D341Med (cell line): ENCODE data around the gene ADAP1.
A peak's percentile ranks its signal among the peaks of the same experiment; 100 is the strongest.
"Not testable (repeated sequence)": the region's sequence is repeated elsewhere in the genome, so short reads cannot be mapped to it uniquely, and the experiment has no call there.

Experiments used
- DNase-seq: peaks from one replicate; pipeline ENCODE4 v3.0.0; 2012; ENCODE audit warnings: low spot score

ADAP1 gene

DNA sequence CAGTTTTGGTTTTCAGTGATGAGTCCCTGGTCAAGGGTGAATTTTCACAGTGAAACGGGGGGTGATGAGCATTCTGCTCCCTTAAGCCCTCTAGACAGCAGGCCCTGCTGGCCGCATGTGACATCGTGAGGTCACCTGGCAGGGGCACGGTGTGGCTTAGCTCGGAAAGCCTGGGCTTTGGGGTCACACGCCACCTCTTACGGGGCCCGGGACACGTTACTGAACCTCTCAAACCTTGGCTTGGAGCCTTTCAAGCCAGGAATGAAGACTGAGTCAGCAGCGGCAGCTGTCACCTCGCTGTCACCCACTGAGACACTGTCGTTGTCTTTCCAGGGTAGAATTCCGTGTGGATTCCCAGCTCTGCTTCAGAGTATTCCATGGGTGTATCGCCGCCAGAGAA is 74.0 kb downstream of the ADAP1 start:
- DNase-seq = no peak

DNA sequence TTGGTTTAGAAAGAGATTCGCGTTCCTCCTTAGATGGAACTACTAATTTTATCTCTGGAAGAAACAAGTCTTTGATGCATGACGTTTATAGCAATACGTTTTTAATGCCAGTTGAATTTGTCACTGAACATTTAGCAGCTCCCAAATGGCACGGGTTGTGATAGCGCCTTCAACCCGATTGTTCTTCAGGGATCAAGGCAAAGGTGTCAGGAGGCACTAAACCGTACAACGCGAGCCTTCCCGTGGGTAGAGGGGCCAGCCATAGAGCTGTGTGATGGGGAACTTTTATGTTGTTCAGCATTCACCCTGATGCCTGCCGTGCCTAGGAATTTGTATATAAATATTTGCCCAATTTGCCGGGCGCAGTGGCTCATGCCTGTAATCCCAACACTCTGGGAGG is 74.8 kb downstream of the ADAP1 start:
- DNase-seq = no peak

DNA sequence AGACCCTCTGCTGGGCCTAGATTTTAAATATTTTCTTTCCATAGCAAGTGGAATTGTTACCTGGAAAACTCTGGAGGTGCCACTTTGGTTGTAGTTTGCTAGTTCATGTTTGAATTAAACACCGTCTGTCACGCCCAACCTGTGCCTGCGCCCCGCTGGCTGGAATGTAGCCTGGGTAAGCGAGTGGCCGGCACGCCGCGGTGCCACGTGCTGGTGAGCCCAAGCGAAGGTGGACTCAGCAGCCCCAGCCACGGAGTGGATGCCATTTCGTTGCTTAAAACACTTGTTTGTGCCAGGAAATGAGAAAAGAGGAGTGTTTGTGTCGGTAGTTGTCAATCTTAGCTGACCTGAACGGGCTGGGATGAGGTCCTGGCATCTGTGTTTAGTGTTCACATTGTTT is 75.4 kb downstream of the ADAP1 start:
- DNase-seq = no peak

GRCh38 chr7:877312-878232 is 76.9 kb downstream of the ADAP1 start:
- no peak for DNase-seq

DNA sequence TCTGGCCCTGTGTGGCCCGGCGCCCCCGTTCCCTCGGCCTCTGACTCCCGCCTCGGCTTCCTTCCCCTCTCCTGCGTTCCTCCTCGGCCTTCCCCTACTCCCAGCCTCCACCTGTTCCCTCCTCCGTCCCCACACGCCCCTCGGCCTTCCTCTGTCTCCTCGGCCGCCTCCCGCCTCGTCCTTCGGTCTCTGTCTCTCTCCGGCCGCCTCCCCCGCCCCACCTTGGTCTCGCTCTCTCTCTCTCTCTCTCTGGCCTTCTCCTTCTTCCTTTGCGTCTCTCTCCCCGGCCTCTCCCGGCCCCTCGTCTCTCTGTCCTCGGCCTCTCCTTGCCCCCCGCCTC is 77.5 kb downstream of the ADAP1 start:
- no peak for DNase-seq

DNA sequence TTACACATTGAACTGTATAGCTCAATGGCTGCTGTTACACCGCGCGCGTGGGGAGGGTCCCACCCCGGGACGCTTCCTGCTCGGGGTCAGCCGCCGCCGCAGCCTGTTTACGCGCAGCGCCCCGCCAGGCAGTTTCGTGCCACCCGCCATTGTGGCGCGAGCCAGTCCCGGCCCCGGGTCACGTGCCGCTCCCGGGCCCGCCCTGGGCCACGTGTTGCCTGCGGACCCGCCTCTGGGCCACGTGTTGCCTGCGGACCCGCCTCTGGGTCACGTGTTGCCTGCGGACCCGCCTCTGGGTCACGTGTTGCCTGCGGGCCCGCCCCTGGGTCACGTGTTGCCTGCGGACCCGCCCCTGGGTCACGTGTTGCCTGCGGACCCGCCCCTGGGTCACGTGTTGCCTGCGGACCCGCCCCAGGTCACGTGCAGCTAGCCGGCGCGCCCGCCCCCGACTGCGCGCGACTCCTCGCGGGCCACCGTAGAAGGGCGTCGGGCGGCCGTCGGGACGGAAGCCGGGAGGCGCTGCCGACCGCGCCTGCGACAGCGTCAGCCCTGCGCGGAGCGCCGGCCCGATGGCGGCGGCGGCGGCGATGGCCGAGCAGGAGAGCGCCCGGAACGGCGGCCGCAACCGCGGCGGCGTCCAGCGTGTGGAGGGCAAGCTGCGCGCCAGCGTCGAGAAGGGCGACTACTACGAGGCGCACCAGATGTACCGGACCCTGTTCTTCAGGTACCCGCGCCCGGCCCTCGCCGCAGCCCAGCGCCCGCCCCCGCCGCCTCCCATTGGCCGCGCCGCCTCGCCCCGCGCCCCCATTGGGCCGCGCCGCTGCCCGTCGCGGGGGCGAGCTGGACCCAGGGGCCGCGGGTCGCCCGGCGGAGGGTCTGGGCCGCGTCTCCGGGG is 78.2 kb downstream of the ADAP1 start, which contains the start of gene GET4:
GET4 (plus strand) TSS at position 478 of the 895 bp plus-strand sequence; CDS start at position 570, 92 bp downstream.
- DNase-seq = peak; percentile 97

- no peak for DNase-seq
Observed at GRCh38 chr7:875476-876076, 78.9 kb downstream of the ADAP1 start.

GRCh38 chr7:875051-875450 is 79.4 kb downstream of the ADAP1 start:
- no peak for DNase-seq

GRCh38 chr7:874031-874749 is 80.3 kb downstream of the ADAP1 start:
- no peak for DNase-seq

DNA sequence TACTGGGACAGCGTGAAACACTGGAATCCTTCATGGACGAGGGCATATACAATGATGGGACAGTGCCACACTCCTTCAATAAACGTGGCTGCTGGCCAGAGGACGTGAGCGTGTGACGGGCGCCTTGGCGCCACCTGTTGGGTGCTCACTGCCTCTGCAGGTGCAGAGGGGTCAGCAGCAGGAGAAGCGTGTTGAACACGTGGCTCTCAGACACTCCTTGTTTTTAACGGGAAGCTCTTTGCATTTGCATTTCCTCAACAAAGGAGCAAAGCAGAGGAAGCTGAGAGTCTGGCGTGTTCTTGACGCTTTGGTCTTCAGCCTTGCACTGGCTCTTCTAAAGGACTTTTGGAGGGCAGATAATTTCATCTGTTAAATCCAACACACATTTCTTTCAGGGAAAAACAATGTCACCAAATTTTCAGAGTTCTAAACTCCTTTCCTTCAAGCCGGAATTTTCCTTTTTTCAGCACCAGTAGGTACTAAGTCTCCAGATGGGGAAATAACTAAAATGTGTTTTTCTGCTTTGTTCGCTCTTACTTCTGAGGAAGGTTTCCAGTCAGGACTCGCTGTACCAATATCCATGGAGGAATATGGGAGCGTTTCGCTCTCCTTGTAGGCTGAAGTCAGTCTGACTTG is 81.0 kb downstream of the ADAP1 start:
- DNase-seq = peak; percentile 89

- not testable (repeated sequence) for DNase-seq
Observed at GRCh38 chr7:872685-873084, 81.8 kb downstream of the ADAP1 start.

GRCh38 chr7:871900-872537 is 82.5 kb downstream of the ADAP1 start:
- DNase-seq = no peak

- DNase-seq = no peak
Observed at GRCh38 chr7:869348-869747, 85.1 kb downstream of the ADAP1 start.

DNA sequence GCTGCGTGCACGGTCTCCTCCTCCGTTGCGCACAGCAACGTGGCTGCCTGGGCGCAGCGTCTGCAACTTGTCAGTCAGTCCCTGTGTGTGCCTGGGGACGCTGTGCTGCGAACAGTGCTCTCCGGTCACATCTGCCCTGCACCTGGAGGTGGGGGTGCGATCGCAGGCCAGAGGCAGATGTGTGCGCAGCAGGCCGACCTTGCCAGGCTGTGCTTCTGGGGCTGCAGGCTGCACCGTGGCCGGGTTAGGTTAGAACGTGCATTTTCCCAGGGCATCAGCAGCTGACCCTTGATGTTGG is 86.3 kb downstream of the ADAP1 start:
- DNase-seq = no peak

GRCh38 chr7:867406-868188 is 86.9 kb downstream of the ADAP1 start:
- no peak for DNase-seq

GRCh38 chr7:867001-867405 is 87.5 kb downstream of the ADAP1 start:
- no peak for DNase-seq

GRCh38 chr7:865921-866320 is 88.6 kb downstream of the ADAP1 start:
- DNase-seq = no peak

DNA sequence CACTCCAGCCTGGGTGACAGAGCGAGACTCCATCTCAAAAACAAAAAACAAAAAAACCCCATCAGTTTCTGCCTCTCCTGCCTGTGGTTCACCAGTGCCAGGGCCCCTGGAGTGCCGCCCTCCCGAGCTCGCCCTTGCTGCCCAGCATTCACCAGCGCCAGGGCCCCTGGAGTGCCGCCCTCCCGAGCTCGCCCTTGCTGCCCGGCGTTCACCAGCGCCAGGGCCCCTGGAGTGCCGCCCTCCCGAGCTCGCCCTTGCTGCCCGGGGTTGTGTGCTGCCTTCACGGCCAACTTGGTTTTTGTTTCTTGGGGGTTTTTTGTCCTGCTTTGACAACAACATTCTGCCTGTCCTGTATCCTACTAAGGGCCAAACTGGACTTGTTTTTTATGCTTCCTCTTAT is 91.4 kb downstream of the ADAP1 start:
- DNase-seq = no peak

DNA sequence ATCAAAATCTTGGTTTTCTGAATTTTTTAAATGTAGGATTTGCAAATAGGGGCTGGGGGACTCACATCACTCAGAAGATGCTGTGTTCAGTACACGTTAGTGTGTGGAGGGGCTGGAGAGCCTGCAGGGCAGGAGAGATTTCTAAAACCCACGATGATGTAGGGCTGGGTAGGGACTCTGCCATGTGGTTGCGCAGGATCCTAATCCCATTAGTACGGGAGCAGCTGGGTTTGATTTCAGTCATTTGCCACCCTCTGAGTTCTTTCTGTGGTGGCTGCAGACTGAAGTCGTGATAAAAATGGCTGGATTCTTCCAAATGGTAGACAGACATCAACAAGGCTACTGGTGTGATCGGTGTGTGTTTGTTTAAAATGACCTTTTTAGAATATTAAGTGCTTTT is 92.3 kb downstream of the ADAP1 start:
- no peak for DNase-seq

DNA sequence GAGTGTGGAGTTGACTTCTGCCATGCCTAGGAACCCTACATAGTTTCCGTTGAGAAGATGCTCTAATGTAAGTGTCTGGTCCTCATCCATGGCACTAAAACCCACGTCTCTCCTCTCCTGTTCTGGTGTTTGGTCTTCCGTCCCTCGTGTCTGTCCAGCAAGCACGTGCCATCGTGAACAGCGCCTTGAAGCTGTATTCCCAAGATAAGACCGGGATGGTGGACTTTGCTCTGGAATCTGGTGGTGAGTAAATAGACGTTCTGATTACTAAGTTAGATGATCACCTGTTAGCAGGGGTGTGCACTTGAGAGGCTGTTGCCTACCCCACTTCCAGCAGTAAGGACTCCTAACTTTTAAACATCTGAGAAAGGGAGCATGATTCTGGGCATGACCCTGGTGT is 93.3 kb downstream of the ADAP1 start:
- no peak for DNase-seq
